ENCODE measurements around the gene ADPGK. TPM values are rescaled to one million over a fixed set of nuclear protein-coding genes. Genes with fewer than 3 reads are reported as not detected.
"Not testable (repeated sequence)": the region's sequence is repeated elsewhere in the genome, so short reads cannot be mapped to it uniquely, and the experiment has no call there.

The ADPGK gene
- 54.5 and 75.7 TPM in 2 replicates for polyA plus RNA-seq (2014; cell fraction: cytosol; rRNA removed)
- 60.2 and 77.2 TPM in 2 replicates for polyA plus RNA-seq (2014; cell fraction: nucleus; rRNA removed)

DNA sequence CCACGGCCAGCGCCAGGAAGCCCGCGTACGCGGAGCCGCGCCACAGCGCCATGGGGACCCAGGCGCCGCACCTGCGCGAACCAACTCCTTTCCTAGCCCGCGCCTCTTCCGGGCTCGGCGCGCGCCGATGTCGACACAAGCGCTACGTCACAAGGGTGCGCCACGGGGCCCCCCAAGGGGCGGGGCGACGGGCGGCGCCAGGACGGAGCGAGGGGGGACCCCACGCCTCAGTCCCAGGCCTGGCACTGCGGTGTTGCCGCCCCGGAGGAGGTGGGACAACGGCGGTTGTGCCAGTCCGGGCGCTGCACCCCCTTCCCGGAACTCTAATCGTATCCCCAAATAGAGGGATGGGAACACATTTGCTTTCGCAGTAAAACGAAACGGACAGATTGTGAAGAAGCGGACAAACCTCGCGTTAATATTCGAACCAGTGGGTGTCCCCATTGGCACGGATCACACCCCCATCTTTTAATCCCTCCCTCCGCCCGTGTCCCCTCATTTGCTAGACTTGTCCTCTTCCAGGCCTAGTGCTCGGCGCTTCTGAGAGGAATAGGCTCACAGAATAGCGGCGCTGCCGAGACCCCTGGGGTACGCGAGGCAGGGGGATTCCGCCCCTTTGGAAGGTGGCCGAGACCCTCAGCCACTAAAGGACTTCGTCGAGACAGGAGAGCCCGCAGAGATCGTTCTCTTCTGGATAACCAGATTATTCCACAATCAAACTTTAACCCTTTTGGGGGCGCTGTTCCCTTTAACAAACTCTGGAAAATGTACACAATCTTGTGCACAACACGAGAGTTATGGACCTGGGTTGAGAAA is at the start of gene ADPGK:
ADPGK (minus strand) TSS at position 119 of the 816 bp plus-strand sequence; CDS start at position 52, 67 bp downstream.
- DNase-seq (ENCODE audit: low spot score): peak; percentile 89

DNA sequence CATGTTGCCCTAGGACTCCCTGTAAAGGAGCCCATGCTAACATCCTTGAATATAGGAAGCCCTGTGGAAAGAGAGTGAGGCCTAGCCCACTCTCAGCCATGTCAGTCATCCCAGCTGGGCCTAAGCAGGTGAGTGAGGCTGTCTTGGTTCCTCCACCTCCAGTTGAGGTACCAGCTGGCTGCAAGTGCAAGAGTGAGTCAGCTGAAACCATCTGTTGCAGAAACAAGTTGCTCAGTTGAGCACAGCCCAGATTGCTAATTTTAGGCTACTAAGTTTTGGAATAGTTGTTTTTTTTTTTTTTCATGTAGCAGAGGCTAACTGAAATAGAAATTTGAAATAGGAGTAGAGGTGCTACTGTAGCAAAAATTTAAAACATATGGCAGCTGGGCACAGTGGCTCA is 43.7 kb upstream of the ADPGK start:
- DNase-seq (ENCODE audit: low spot score): no peak

DNA sequence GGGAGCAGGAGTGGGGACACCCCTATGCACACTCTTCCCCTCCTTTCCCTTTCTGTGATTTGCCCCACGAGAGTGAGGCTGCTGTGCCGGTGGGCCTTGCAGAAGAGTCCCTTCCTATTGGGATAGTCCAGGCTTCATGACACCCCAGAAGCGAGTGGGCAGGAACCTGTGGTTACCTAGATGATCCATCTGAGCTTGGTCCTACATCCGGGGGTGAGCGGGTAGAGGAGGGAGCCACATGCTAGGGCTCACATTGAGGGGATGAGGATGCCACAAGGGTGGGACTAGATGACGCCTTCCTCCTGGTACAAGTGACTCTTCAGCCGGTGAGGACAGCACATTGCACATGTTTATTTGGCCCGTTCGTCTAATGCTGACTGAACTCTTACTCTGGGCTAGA is 43.1 kb upstream of the ADPGK start:
- no peak for DNase-seq (ENCODE audit: low spot score)

DNA sequence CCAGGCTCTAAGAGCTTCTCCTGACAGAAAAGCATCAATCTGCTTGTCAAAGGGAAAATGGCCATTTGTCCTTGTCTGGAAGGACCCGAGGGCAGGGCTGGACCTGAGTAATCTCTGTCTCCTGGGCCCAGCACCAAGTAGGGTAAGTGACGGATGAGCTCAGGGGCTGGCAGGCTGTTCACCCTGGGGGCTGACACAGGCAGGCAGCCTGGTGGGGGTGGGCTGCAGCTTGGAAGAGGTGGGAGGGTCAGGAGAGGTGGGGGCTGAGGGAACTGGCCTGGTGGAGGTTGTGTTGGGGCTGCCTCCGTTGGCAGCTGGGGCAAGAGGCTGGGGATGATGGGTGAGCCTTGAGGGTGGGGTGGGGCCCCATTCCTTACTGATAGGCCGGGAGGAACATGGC is 42.3 kb upstream of the ADPGK start:
- DNase-seq (ENCODE audit: low spot score): no peak

DNA sequence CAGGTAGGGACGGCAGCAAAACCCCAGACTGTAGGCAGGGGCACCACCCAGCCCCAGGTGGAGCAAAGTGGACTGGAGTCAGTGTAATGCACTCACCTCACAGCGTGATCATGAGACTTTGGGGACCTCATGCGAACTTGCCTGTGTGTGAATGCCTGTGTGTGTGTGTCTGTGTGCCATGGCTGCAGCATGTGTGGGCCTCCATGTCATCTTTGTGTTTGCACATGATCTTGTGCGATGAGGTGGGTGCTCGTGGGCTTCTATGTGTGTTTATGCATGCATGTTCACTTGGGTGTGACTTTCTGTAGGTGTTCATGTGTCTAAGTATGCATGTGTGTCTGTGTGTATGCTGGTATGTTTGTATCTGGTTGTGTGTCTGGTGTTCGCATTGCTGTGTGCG is 41.2 kb upstream of the ADPGK start:
- DNase-seq (ENCODE audit: low spot score): no peak

DNA sequence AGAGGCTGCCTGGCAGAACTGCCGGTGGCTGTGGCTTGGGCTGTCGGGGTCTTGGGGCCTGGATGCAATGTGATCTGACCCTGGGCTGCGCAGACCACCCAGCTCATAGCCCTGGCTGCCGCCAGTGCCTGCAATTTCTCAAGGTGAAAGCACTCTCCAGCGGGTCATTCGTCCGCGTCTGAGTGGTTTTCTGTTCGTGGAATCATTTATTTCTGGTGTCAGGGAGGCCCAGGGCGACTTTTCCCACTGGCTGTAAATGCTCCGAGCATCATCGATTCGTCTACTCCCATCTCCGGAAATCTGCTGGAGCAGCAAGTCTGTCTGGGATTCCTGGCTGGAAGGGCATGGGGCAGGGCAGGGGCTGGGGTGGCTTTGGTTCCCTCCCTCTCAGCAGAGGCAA is 40.6 kb upstream of the ADPGK start:
- no peak for DNase-seq (ENCODE audit: low spot score)

DNA sequence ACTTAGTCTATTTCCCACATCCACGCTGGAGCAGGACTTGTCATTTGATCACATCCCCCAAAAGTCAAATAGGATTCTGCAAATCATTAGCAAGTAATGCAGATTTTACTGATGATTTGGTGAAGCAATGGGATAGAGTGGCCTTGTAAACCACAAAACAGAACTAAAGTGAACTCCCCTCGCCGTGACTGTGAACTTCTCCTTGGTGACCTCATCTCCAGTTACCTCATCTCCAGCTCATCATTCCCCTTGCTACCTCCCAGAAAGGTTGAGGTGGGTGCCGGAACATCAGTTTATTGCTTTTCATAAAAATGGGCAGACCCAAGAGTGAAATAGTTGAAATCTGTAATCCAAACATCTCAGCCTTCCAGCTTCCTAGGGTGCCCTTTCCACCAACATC is 36.7 kb upstream of the ADPGK start:
- DNase-seq (ENCODE audit: low spot score): no peak

DNA sequence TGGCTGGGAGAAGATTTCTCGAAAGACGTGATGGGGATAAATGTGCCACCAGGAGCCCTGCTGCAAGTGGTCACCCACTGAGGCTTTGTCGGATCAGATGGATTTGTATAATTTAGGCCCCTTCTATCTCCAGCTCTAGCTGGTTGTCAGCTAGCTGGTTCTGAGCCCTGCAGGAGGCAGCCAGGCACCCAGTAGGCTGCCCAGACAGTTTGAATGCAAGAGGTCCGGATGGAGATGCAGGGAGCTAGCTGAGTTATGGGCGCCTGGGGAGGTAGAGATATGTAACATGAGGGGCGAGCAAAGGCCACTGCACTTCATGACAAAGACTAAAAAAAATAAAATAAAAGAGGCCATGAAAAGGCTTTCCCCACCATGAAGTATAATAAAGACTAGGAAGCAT is 35.1 kb upstream of the ADPGK start:
- DNase-seq (ENCODE audit: low spot score): no peak

DNA sequence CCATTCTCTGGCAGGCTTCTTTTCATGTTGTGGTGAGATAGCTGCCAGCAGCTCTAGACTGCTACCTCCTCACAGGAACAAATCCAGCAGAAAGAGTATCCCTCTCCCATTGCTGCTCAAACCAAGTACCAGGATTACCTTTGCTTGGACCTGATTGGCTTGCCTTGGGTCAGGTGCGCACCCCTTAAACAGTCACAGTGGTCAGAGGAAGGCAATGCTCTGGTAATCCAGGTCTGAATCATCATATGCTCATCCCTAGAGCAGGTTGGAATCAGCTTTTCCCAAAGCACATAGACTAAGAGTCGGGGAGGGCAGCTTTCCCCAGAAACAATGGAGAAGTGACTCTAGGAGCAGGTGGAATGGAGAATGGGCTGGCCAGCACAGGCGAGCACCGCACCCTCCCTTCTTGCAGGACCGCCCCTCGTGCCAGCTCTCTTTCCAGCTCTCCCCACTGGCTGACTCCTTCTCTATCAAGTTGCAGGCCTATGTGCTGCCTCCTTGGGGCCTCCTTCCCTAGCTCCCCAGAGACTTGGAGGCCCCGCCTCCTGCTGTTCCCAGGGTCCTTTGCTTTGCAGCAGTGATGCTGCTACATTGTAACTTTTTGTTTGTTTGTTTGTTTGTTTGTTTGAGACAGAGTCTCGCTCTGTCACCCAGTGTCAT is 29.9 kb upstream of the ADPGK start:
- DNase-seq (ENCODE audit: low spot score): no peak

DNA sequence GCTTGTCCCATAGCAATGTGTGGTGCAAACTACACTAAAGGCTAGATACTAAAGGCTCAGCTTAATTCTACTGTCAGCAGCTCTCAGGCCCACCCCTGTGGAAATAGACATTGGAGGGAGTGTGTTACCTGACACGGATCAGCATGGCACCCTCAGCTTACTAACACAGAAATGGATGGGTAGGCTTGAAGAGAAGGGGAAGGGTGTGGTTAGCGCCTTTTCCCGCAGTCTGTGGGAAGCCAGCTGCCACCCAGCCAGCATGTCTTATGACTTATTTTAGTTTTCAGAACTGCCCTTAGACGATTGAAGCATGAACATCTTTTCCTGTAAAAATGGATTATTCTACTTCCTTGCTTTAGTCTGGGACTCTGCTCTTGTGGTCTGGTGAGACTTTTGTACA is 25.8 kb upstream of the ADPGK start:
- DNase-seq (ENCODE audit: low spot score): no peak

DNA sequence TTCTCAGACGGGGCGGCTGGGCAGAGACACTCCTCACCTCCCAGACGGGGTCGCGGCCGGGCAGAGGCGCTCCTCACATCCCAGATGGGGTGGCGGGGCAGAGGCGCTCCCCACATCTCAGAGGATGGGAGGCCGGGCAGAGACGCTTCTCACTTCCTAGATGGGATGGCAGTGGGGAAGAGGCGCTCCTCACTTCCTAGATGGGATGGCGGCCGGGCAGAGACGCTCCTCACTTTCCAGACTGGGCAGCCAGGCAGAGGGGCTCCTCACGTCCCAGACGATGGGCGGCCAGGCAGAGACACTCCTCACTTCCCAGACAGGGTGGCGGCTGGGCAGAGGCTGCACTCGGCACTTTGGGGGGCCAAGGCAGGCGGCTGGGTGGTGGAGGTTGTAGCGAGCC is 23.8 kb upstream of the ADPGK start:
- not testable (repeated sequence) for DNase-seq (ENCODE audit: low spot score)

DNA sequence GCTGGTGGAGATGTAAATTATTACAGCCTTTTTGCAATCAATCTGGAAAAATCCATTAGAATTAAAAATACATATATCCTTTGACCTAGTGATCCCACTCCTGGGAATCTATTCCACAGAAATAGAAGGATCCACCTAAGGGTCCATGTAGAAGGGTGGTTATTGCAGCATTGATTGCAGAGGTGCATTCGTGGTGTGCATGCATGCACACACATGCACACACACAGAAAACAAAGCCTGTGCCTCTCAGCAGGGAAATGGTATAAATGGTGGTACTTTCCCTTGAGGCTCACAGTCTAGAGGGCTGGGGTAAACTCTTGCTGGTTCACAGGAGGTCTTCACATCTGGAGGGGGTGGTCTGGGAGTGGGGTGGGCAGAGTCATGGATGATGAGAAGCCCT is 19.4 kb upstream of the ADPGK start:
- no peak for DNase-seq (ENCODE audit: low spot score)

DNA sequence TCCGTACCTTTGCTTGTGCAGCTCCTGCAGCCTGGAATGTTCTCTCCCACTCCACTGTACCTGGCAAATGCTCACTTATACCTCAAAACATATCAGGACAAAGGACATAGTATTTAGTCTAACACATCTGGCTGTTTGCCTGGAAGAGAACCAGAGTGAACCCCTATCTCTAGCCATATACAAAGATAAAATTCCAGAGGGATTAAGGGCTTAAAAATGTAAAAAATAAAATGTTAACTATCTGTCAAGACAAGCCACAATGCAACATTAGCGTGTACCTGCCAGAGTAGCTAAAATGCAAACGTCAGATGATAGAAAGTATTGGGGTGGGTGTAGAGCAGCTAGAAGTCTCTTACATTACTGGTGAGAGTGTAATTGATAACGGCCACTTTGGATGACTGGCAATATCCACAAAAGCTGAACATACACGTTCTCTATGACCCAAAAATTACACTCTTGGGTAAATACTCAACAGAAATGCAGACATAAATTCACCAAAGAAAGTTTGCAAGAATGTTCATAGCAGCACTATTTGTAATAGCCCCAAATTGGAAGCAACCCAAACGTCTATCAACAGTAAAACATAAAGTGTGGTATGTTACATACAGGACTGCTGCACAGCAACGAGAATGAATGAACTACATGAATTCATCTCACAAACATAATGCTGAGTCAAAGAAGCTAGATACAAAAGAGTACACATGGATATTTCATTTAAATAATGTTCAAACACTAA is 18.2 kb upstream of the ADPGK start:
- DNase-seq (ENCODE audit: low spot score): no peak

DNA sequence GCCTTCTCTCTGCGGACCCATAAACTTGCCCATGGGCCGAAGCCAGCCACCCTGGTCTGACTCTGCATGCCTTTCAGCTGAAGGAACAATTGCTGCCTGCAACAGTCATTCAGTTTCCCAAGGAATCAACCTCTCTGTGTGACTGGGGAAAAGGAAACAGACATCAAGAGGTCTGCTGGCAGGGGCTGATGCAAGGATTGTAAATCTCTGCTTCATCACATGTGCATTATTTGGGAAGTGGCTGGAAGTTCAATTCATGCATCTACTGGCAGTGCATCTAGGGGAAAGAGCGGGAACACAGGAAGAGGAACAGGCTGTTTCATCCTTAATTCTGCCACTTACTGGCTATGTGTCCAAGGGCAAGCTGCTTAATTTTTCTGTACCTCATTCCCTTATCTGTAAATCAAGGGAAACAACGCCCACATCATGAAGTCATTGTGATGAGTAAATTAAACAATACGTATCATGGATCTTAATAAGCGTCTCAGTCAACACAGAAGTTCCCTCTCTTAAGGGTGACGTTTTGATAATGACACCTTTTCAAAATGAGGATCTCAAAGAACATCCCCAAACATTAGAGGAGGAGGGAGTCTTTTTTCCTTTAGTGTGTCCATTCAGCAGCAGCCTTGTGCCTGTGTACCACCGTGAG is 17.4 kb upstream of the ADPGK start:
- DNase-seq (ENCODE audit: low spot score): no peak

DNA sequence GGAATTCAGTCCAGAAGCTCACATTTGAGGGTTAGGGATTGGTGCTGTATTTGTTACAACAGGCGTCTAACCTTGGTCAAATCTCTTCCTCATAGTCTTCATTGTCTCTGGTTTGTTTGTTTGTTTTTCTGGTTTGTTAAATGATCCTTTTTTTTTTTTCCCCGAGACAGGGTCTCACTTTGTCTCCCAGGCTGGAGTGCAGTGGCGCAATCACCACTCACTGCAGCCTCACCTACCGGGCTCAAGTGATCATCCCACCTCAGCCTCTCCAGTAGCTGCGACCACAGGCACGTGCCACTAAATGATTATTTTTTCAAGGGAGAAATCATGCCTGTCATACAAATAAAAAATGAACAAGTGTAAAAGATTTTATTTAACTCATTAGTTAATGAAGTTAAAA is 14.3 kb upstream of the ADPGK start:
- DNase-seq (ENCODE audit: low spot score): no peak

DNA sequence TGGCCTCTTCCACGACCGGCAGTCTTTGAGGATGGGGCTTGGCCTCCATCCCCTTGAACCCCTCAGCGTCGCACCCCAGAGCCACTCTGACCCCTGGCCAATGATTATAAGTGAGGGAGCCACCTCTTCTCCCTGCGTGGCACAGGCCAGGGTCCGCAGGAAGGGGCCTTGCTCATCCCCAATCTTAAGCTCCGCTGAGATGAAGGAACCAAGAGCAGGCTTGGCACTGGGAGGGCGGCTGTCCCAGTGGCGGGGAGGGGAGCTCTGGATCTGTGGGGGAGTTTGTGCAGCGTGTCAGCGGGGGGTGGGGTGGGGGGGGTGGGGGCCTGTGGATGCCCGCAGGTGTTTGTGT is 13.8 kb upstream of the ADPGK start:
- no peak for DNase-seq (ENCODE audit: low spot score)

DNA sequence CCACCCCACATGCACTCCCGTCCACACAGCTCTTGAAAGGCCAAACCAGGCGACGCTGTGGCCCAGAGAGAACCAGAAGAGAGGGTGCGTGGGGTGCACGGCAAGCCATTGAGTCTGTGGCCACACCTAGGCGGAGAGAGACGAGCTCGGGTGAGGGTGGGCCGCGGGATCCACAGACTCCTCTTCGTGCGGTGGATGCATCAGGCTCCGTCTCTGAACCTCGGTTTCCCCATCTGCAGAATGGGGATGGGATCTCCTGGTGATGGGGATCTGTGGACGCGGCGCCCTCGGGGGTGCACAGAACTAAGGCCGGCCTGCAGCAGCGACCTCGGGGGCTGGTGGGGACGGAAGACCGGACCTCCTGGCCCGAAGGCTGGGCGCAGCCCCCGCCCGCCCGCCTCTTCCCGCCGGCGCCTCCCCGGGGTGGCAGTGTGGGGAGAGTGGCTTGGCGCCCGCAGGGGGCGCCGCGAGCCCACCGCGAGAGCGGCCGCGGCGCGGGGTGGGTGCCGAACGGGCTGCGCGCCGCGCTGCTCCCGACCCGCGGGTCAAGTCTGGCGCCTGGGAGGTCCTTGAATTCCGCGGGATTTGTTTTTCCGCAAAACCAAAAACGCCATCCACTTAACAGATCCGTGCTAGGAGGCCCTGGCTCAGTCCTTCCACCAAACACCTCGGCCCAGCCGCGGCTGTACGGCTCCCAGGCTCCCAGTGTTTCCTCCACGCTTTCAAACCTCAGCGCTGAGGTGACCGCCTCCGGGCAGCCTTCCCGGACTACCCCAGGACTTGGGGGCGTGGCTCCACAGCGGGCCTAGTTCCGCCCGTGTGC is 13.2 kb upstream of the ADPGK start:
- peak; percentile 52 for DNase-seq (ENCODE audit: low spot score)

DNA sequence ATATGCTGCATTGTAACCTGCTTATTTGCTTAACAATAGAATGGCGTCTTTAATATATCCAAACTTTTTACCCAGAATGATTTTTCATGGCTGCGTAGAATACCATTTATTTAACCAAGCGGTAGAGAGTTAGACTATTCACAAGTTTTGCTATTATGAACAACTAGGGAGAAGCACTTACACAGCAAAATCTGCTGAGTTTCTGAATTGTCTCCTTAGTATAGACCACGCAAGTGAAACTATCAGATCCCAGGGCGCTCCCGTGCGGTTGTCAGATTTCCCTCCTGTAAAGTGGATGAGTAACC is 12.6 kb upstream of the ADPGK start:
- no peak for DNase-seq (ENCODE audit: low spot score)

DNA sequence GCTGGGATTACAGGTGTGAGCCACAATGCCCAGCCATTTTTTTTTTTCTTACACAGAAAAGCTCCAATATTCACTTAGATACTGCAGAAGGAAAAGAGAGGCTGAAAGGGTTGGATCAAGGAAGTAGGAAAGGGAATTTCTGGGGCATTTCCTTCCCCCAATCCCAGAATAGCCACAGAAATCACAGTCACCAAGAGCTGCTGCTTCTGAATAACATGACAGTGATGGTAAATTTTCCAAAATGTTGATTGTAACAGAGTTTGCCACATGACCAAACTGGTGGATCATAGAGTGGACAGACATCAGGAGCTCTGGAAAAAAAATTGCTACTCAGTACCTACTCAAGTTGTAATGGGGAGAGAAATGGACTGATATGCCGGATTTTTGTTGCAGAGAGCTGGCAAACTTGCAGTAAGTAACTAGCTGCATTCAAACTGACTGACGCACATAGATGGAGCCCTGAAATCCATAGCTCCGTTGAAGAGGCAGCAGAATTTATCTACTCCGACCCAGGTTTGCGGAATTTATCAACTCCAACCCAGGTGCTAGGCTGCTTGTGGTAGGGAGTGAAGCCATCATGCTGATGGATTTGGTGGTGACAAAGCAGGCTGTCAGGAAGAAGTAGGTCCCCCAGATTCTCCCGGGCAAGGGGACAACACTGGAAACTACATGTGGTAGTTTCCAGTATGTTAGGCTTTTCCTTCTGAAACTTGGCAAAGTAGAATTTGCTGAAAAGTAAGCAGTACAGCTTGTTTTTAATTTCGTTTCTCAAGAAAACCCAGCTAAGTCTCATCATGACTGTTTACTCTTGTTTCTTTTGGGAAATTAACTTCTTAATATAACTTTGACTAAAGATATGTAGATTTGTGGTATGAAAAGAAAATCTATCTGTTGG is 10.5 kb upstream of the ADPGK start:
- DNase-seq (ENCODE audit: low spot score): no peak

DNA sequence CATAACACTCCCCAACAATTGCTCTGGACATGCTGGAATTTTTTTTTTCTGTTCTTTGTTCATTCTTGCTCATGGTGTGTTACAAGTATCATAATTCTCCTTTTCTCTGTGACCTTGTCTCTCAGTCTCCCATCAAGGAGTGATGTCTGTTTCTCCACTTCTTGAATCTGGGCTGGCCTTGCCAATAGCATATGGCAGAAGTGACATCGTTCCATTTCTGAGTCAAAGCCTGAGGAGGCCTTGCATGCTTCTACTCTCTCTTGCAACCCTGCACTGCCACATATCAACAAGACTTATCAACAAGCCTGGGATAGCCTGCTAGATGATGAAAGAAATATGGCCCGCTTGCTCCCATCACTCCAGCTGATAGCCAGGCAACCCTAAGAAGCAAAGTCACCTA is 8.9 kb upstream of the ADPGK start:
- no peak for DNase-seq (ENCODE audit: low spot score)
